Heart left ventricle (tissue), 13 donors: ENCODE data around the gene AGXT.

ENCODE experiments used
- CTCF ChIP-seq, 12 donors: fragments of 200-600 bp; sonication (generic) in 4 of 12; IDR thresholded peaks; one replicate each; pipeline versions ENCODE4 v1.5.0 to v1.8.0; 2018 to 2022; ENCODE audit warnings: antibody characterized with exemption in 12 of 12, mild to moderate bottlenecking in 5 of 12
- POLR2A ChIP-seq, 2 donors: fragments of 450-650 bp; IDR thresholded peaks; one replicate each; pipeline ENCODE4 v1.6.1; 2017; ENCODE audit warnings: antibody characterized with exemption in 2 of 2, mild to moderate bottlenecking in 2 of 2, moderate library complexity in 2 of 2
- donor health status: ischemic (EF 13 %, LVEDD 7.1; RV severe dilation, severe dysfunction).
- donor health status: DM: no; HTN: yes; CAD: no.
- donor health status: DM: no; HTN: no; CAD: no.
- donor health status: ischemic (EF 25% LVEDD 6.9; RV normal size, moderate dysfunction).
- donor health status: ischemic (EF 25% LVEDD 5.7; RV mildly dilated, moderate dysfunction).
- donor health status: ischemic (EF 35%, LVEDD 5.7; RV mildly dilated, moderate dysfunction).
- donor health status: nonischemic (EF 11% LVEDD 7.7; RV severe dilation, severe dysfunction).
- donor health status: DM: yes; HTN: yes; CAD: no.
- donor health status: PGD.
- donor health status: ischemic (EF 29% LVEDD 5.4; RV normal size, mild dysfunction).
- donor health status: nonischemic (EF 23%, LVEDD 6.1; RV moderate dilation, normal function).

GRCh38 chr2:240850756-240851077 lies 17.9 kb upstream of the AGXT start:
- TF ChIP-seq POLR2A (IDR thresholded peaks at IDR 0.05) (no peak), CTCF (IDR thresholded peaks at IDR 0.05) (no peak)
